Gastrocnemius medialis (tissue), 4 donors: Measurements from ENCODE around the gene PPT2. TPM values are rescaled to one million over a fixed set of nuclear protein-coding genes. Genes with fewer than 3 reads are reported as not detected.

Experiments
- ATAC-seq, 2 donors: fragments of 150-250 bp; one replicate each; pipeline ENCODE4 v1.9.1; 2016
- DNase-seq, 2 donors: peaks; one replicate each; pipeline ENCODE4 v3.0.0-alpha.2; 2019
- H3K27ac ChIP-seq, 4 donors: fragments of 200-600 bp; sonication (generic); 1 replicate in 1 of 4; 2 replicates in 3 of 4; pipeline ENCODE4 v1.5.1; 2016 to 2018; ENCODE audit warnings: mild to moderate bottlenecking in 2 of 4, moderate library complexity in 1 of 4
- H3K27me3 ChIP-seq, 3 donors: fragments of 200-600 bp; sonication (generic) in 2 of 3; 1 replicate in 1 of 3; 2 replicates in 2 of 3; pipeline versions ENCODE4 v1.5.1 to v1.6.0; 2016 to 2019; ENCODE audit warnings: mild to moderate bottlenecking in 1 of 3, moderate library complexity in 1 of 3
- H3K36me3 ChIP-seq, 2 donors: fragments of 200-600 bp; sonication (generic) in 1 of 2; one replicate each; pipeline ENCODE4 v1.5.1; 2017 to 2018
- H3K4me1 ChIP-seq, 2 donors: fragments of 200-600 bp; sonication (generic) in 1 of 2; one replicate each; pipeline ENCODE4 v1.5.1; 2016 to 2017; ENCODE audit warnings: mild to moderate bottlenecking in 2 of 2
- H3K4me3 ChIP-seq, 4 donors: fragments of 200-600 bp; sonication (generic) in 3 of 4; 1 replicate in 1 of 4; 2 replicates in 3 of 4; pipeline ENCODE4 v1.5.1; 2016 to 2019; ENCODE audit warnings: mild to moderate bottlenecking in 2 of 4
- H3K9me3 ChIP-seq, 3 donors: fragments of 200-600 bp; sonication (generic) in 2 of 3; 1 replicate in 1 of 3; 2 replicates in 2 of 3; pipeline ENCODE4 v1.5.1; 2016 to 2019
- CTCF ChIP-seq, 5 experiments: fragments of 450-650 bp in 3 of 5; fragments of 200-600 bp in 2 of 5; sonication (generic) in 2 of 5; IDR thresholded peaks in 4 of 5; conservative IDR thresholded peaks in 1 of 5; 1 replicate in 4 of 5; 2 replicates in 1 of 5; pipeline ENCODE4 v1.5.1; 2016 to 2019; ENCODE audit warnings: antibody characterized with exemption in 5 of 5, mild to moderate bottlenecking in 3 of 5, moderate library complexity in 3 of 5
- POLR2A ChIP-seq, 2 donors: fragments of 450-650 bp; IDR thresholded peaks; one replicate each; pipeline ENCODE4 v1.6.1; 2017; ENCODE audit warnings: antibody characterized with exemption in 2 of 2, mild to moderate bottlenecking in 2 of 2, moderate library complexity in 2 of 2
- in situ Hi-C, 4 donors: fragments of 200-750 bp; cut with MboI; loops; one replicate each; pipeline versions ENCODE4 v1.15.0 to v1.8.0; 2017; ENCODE audit warnings: low sequenced_read_pairs in 4 of 4
- intact Hi-C: fragments of 100-400 bp; cut with DNase I; formaldehyde crosslinking; loops from one replicate; pipeline ENCODE4 v1.15.1; 2023; ENCODE audit warnings: low total_unique reads
- total RNA-seq, 4 donors: library from RNA; depleted of rRNA; stranded (reverse); fragments of >200 nt; gene quantifications; one replicate each; pipeline versions ENCODE4 v1.1.0 to v1.2.3, GENCODE V29; 2016

The PPT2 gene
- total RNA-seq, 4 donors from 2014 or later = 16.2 to 72.7 (median 21.4) TPM

- DNase-seq (no peak), ATAC-seq (no peak)
- intact Hi-C loops = loop anchor here (2.0 kb wide), 1 partner anchor 21 kb away; the partner anchor contains the start of gene FKBPL
- no peaks in the 10 kb centered on the region for H3K9me3 ChIP-seq
- peak within 1 kb of the TSS in 3 of 4 donors; percentile 83 to 97 (median 86) for H3K4me3 ChIP-seq
- peaks cover 0 to 12% of the 10 kb centered on the region in 2 donors for H3K36me3 ChIP-seq
- H3K27me3 ChIP-seq = peaks cover 18 to 32% (median 23%) of the 10 kb centered on the region in 3 donors
- peaks cover 25 to 29% of the 10 kb centered on the region in 2 donors for H3K4me1 ChIP-seq
- H3K27ac ChIP-seq = peak within 1 kb of the TSS; percentile 77 to 93 (median 87)
- TF ChIP-seq POLR2A (IDR thresholded peaks at IDR 0.05) (no peak), CTCF (IDR thresholded peaks at IDR 0.05 in 4 of 5, conservative IDR thresholded peaks at IDR 0.05 in 1 of 5) (no peak)
- in situ Hi-C loops = no loop called here
Measured at GRCh38 chr6:32151863-32152768, 1.8 kb upstream of the PPT2 start, which contains the start of gene PRRT1. Gene PRRT1 (minus strand): TSS chr6:32151939. CDS start chr6:32151827, 112 bp downstream.

- ATAC-seq (no peak), DNase-seq (no peak)
- peaks cover 0 to 21% of the 10 kb centered on the region in 2 donors for H3K36me3 ChIP-seq
- no peaks in the 10 kb centered on the region for H3K9me3 ChIP-seq
- H3K27me3 ChIP-seq = peaks cover 15 to 27% (median 17%) of the 10 kb centered on the region in 3 donors
- H3K4me1 ChIP-seq = peaks cover 25 to 29% of the 10 kb centered on the region in 2 donors
- H3K27ac ChIP-seq = peak overlapping the region; percentile 77 to 93 (median 87)
- TF ChIP-seq CTCF (IDR thresholded peaks at IDR 0.05 in 4 of 5, conservative IDR thresholded peaks at IDR 0.05 in 1 of 5) (no peak), POLR2A (IDR thresholded peaks at IDR 0.05) (no peak)
- in situ Hi-C loops = no loop called here
- intact Hi-C loops = loop anchor here (2.0 kb wide), 1 partner anchor 22 kb away; the partner anchor contains the start of gene FKBPL
- peak overlapping the region; percentile 77 to 97 (median 84) for H3K4me3 ChIP-seq
Measured at GRCh38 chr6:32152769-32153563, 975 bp upstream of the PPT2 start.

GRCh38 chr6:32154514-32155161 lies 697 bp downstream of the PPT2 start:
- Histone ChIP-seq H3K9me3 (no peaks in the 10 kb centered on the region), H3K27me3 (peaks cover under 1 to 11% (median 4%) of the 10 kb centered on the region in 3 donors), H3K4me1 (peaks cover 25 to 29% of the 10 kb centered on the region in 2 donors), H3K36me3 (peaks cover 0 to 29% of the 10 kb centered on the region in 2 donors), H3K4me3 (peak overlapping the region; percentile 77 to 97 (median 84)), H3K27ac (peak overlapping the region; percentile 77 to 93 (median 87))
- ATAC-seq (peak; percentile 82 to 85), DNase-seq (peak; percentile 65 to 77)
- intact Hi-C loops (loop anchor here (1.0 to 2.0 kb wide), 3 partner anchors 23 to 40 kb away; no protein-coding TSS in a partner anchor), in situ Hi-C loops (no loop called here)
- TF ChIP-seq POLR2A (IDR thresholded peaks at IDR 0.05) = no peak
- TF ChIP-seq CTCF (IDR thresholded peaks at IDR 0.05 in 4 of 5, conservative IDR thresholded peaks at IDR 0.05 in 1 of 5) = peak; percentile 31 to 72 (median 67)

- Histone ChIP-seq H3K9me3 (no peaks in the 10 kb centered on the region), H3K27ac (no peak overlapping the region), H3K4me3 (no peak overlapping the region), H3K27me3 (no peaks in the 10 kb centered on the region), H3K4me1 (peaks cover 25 to 29% of the 10 kb centered on the region in 2 donors), H3K36me3 (peaks cover 0 to 29% of the 10 kb centered on the region in 2 donors)
- intact Hi-C loops (no loop called here), in situ Hi-C loops (no loop called here)
- no peak for ATAC-seq
- TF ChIP-seq POLR2A (IDR thresholded peaks at IDR 0.05) = no peak
- no peak for TF ChIP-seq CTCF (IDR thresholded peaks at IDR 0.05 in 4 of 5, conservative IDR thresholded peaks at IDR 0.05 in 1 of 5)
- DNase-seq = no peak
Measured at GRCh38 chr6:32156891-32157290, 3.0 kb downstream of the PPT2 start.
